HuH-7 (cell line): Measurements from ENCODE around the gene RGS6.

Experiments
- DNase-seq: peaks from one replicate; pipeline ENCODE4 v3.0.0; 2011; ENCODE audit warnings: low spot score

RGS6 gene

GRCh38 chr14:72499746-72500145 is 567.5 kb downstream of the RGS6 start:
- no peak for DNase-seq

GRCh38 chr14:72500234-72500838 is 568.1 kb downstream of the RGS6 start:
- DNase-seq, result no peak

DNA sequence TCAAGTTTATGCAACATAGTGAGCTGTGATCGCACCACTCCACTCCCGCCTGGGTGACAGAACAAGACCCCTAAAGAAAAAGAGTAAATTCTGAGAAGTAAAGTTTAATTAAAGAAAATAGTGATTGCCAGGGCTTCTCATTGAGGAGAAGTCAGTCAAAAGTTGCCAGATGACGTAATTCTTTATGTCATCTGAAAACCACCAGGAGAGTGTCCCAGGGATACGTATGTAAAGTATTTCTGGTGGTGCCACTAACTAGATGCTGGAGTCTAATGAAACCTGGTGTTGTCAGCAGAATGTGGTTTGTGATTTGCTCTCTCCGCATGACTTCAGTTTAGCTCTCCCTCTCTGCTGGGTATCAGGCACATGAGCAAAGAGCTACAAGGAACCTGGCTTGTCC is 569.2 kb downstream of the RGS6 start:
- no peak for DNase-seq

DNA sequence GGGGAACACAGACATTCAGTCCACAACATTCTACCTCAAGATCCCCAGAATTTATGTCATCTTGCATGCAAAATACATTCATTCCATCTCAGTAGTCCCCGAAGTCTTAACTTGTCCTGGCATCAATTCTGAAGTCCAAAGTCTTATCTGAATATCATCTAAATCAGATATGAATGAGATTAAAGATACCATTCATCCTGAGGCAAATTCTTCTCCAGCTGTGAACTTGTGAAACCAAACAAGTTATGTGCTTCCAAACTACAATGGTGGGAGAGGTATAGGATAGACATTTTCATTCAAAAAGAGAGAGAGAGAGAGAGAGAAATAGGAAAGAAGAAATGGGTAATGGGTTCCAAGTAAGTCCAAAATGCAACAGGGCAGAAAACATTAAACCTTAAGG is 571.0 kb downstream of the RGS6 start:
- no peak for DNase-seq

GRCh38 chr14:72503696-72504368 is 571.6 kb downstream of the RGS6 start:
- DNase-seq, result no peak

GRCh38 chr14:72510566-72510965 is 578.3 kb downstream of the RGS6 start:
- no peak for DNase-seq

GRCh38 chr14:72512281-72512680 is 580.1 kb downstream of the RGS6 start:
- DNase-seq, result no peak

GRCh38 chr14:72512925-72513324 is 580.7 kb downstream of the RGS6 start:
- DNase-seq, result no peak

- DNase-seq, result no peak
Measured at GRCh38 chr14:72513346-72513745, 581.1 kb downstream of the RGS6 start.

DNA sequence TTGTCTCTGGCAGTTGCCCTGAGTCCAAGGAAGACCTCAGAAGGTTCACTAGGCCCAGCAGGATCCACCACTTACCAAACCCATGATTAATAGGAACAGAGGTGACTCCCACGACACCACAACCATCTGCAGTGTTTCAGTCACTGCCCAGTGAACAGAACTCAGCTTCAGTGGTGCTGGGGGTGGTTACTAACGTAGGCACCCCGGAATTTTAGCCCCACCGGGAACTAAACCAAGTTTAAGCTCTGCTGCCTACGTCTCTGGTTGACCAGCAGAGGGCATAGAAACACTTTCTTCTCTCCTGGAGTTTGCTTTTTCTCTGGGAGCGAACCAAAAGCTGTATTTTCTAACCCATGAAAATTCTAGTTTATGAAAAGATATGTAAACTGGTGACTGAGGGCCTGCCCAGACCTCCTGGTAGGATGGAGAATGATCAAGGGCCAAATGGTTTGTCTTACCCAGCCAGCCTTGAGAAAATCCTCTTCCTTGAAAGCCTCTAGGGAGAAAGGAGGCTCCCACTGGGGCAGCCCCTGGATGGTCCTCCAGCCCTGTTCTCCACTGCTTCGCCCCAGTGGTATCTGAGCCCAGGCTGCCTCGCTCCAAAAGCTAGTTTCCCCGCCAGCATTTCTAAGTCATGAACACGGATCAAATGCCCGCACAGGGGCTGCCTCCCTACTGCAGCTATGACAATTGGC is 581.9 kb downstream of the RGS6 start:
- peak; percentile 27 for DNase-seq

DNA sequence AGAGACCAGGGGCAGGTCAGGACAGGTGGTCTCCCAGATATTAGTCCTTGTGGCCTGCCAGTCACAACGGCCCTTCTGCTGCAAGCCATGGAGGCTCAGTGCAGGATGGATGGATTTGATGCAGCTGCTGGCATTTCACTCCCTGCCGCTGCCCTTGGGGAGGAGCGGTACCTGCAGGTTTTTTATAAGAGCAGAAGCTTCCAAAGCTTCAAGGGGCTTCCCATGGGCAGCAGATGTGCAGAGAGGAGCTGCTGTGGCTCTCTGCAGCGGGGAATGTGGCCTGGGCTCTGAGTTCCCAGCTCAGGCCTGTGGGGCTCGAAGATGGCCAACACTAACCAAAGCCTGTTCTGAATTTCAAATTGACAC is 582.4 kb downstream of the RGS6 start:
- DNase-seq, result no peak

GRCh38 chr14:72515779-72516770 is 583.8 kb downstream of the RGS6 start:
- DNase-seq, result no peak

DNA sequence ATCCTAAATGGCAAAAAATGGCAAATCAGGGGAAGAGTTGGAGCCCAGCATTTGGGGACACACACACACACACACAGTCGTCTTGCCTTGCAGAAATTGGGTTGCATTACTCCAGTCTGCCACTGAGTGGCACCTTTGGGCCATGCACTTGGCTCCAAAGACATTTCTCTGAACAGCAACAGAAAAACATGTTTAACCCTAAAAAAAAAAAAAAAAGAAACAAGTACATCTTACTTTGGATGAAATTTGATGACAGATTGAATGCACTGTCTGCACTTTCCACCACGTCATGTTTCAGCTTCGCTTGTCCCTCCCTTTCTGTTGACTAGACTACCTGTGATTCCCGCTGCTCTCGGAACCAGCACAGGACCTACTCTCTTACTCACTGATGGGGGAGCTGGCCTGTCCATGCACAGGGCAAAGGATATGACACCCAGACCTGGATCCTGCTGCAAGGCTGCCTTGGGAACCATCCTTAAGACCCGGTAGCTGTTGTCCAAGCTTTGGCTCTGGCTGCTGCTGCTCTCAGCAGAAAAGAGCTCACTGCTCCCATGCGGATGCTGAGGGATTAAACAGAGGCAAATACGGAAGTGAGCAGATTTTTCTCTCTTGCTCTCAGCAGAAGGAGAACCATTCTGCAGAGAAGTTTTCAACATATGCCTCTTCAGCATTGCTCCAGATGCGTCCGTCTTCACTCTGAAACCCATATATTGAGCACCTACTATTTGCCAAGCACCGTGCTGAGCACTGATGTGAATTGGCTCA is 584.9 kb downstream of the RGS6 start:
- no peak for DNase-seq

DNA sequence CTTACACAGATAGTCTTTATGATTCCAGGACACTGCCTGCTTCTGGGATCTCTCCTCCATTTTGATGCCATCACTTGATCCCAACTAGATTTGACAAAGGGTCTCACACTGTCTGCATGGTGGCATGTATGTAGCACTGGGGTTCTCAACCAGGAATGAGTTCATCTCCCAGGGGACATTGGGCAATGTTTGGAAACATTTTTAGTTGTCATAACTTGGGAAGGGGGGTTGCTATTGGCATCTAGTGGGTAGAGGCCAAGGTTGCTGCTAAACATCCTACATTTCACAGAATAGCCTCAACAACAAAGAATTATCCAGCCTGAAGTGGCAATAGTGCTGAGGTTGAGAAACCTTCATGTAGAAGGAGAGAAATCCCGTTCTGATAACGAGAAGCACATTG is 585.5 kb downstream of the RGS6 start:
- no peak for DNase-seq

DNA sequence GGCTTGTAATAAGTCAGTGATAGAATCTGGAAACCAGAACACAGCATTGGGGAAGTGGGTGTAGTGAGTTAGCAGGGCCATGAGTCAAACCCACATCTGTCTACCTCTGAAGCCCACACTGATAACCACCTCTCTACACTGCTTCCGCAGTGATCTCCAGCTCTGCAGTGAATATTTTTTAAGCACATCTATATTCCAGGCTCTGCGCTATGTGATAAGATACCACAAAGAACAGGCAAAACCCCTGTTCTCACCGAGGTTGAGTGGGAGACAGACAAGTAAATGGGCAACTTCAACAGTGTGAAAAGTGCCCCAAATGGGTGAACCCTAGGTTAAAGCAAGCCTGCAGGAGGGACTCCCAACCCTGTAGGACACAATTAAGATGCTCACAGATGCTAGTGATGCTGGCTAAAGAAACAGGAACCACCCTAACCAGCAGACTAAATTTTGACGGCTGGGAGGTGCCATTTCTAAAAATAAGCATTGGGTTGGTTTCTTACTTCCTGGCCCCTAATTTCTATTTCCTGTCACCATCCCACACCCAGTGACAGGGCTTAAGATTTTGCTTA is 586.7 kb downstream of the RGS6 start:
- DNase-seq, result no peak

- no peak for DNase-seq
Measured at GRCh38 chr14:72519543-72519942, 587.3 kb downstream of the RGS6 start.

DNA sequence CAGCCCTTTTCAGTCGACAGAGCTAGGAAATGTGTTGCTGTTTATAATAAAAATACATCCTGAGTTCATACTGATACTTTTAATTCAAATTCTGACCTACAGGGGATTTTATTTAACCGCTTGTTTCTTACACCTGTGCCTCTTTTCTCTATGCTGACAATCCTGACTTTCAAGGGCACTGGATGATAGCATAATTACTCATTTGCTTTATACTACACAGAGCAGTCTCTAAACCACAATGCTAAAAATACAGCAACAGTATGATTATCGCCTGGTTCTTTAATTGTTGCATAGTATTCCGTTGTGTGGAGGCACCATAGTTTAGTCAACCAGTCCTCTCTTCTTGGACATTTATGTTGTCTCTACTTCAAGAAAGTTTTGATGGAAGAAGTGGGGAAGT is 588.8 kb downstream of the RGS6 start:
- no peak for DNase-seq

DNA sequence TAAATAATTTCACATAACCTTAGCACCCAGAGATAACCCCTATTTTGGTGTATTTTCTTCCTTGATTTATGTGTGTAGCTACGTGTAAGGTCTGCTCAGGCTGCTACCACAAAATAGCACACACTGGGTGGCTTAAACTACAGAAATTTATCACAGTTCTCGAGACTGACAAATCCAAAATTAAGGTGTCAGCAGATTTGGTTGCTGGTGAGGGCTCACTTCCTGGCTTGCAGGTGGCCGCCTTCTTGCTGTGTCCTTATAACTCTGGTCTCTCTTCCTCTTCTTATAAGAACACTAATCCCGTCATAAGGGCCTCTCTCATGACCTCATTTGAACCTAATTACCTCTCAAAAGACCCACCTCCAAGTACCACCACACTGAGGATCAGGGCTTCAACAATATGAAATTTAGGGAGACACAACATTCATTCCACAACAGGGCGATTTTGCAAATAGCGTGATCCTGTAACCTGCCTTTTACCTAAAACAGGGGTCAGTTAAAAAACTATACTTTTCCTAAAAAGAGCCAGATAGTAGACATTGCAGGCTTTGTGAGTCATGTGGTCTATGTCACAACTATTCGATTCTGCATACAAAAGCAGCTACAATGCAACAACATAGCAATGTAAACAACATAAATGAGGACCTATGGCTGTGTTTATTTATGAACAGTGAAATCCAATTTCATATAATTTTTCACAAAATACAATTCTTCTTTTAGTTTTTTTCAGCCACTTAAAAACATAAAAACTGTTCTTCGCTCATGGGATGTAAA is 589.9 kb downstream of the RGS6 start:
- DNase-seq, result no peak

GRCh38 chr14:72522847-72523246 is 590.6 kb downstream of the RGS6 start:
- no peak for DNase-seq
